Germinal center (tissue), 1 donor: ENCODE data around the gene ARHGAP42.

Experiments used
- DNase-seq: peaks from one replicate; pipeline ENCODE4 v3.0.0; 2012; ENCODE audit warnings: mixed read lengths, low spot score

ARHGAP42 gene

GRCh38 chr11:101030692-101031091, 343.6 kb downstream of the ARHGAP42 start:
- DNase-seq, result no peak

- DNase-seq, result no peak
Observed at GRCh38 chr11:101031713-101032112, 344.6 kb downstream of the ARHGAP42 start.

GRCh38 chr11:101032991-101033390, 345.9 kb downstream of the ARHGAP42 start:
- no peak for DNase-seq

GRCh38 chr11:101034076-101034475, 347.0 kb downstream of the ARHGAP42 start:
- no peak for DNase-seq

- no peak for DNase-seq
Observed at GRCh38 chr11:101035872-101036271, 348.8 kb downstream of the ARHGAP42 start.
